SK-N-SH (cell line): Measurements from ENCODE around the gene INSYN1. TPM values are rescaled to one million over a fixed set of nuclear protein-coding genes. Genes with fewer than 3 reads are reported as not detected.

Experiments
- CTCF ChIA-PET: fragments of 300-600, 350-600 bp; formaldehyde crosslinking; extraction: SDS; loops from one replicate; lab custom pipeline; 2021; lab: Yijun Ruan, JAX
- POLR2A ChIA-PET: fragments of 350-600 bp; sonication (Branson Sonifier 250); formaldehyde crosslinking; extraction: SDS; loops from one replicate; lab custom pipeline; 2020; ENCODE audit warnings: antibody characterized with exemption, inconsistent platforms; lab: Yijun Ruan, JAX
- DNase-seq: peaks from one replicate; pipeline ENCODE4 v3.0.0; 2012
- H2AFZ ChIP-seq: fragments of 200-600 bp; sonication (generic); 2 replicates; pipeline ENCODE4 v1.8.1; 2016; ENCODE audit warnings: antibody characterized with exemption, mild to moderate bottlenecking, low read depth
- H3F3A ChIP-seq: fragments of 200-600 bp; sonication (generic); replicated peaks from 2 replicates; pipeline ENCODE3; 2016; ENCODE audit warnings: antibody characterized with exemption, mild to moderate bottlenecking; ENCODE audit not compliant: insufficient read depth
- H3K27ac ChIP-seq, 2 experiments: fragments of 200-500 bp in 1 of 2; fragments of 200-600 bp in 1 of 2; sonication (Bioruptor generic) in 1 of 2; sonication (generic), shearing (Covaris generic) in 1 of 2; 2 replicates each; pipeline versions ENCODE4 v1.5.1 to v1.6.1; 2014 to 2016; ENCODE audit warnings: low read depth in 2 of 2, inconsistent platforms in 1 of 2, low read length in 1 of 2, mild to moderate bottlenecking in 1 of 2, mixed read lengths in 1 of 2
- H3K27me3 ChIP-seq: fragments of 200-600 bp; sonication (generic), shearing (Covaris generic); 2 replicates; pipeline ENCODE4 v1.6.1; 2016; ENCODE audit warnings: mixed run types; ENCODE audit not compliant: insufficient read depth
- H3K36me3 ChIP-seq, 2 experiments: fragments of 200-500 bp in 1 of 2; fragments of 200-600 bp in 1 of 2; sonication (Bioruptor generic) in 1 of 2; sonication (generic) in 1 of 2; replicated peaks in 1 of 2; 2 replicates each; pipeline versions ENCODE3 to v1.5.1; 2014 to 2016; ENCODE audit warnings: low read length in 1 of 2, mild to moderate bottlenecking in 1 of 2; ENCODE audit not compliant: insufficient read depth in 2 of 2, control insufficient read depth in 1 of 2
- H3K4me1 ChIP-seq, 2 experiments: fragments of 200-500 bp in 1 of 2; fragments of 200-600 bp in 1 of 2; sonication (Bioruptor generic) in 1 of 2; sonication (generic), shearing (Covaris generic) in 1 of 2; 2 replicates each; pipeline versions ENCODE4 v1.5.1 to v1.6.1; 2014 to 2016; ENCODE audit warnings: low read depth in 1 of 2, low read length in 1 of 2, mixed run types in 1 of 2; ENCODE audit not compliant: insufficient read depth in 2 of 2, control insufficient read depth in 1 of 2
- H3K4me2 ChIP-seq: fragments of 200-600 bp; sonication (generic), shearing (Covaris generic); 2 replicates; pipeline ENCODE4 v1.6.1; 2017; ENCODE audit warnings: mixed run types
- H3K4me3 ChIP-seq, 2 experiments: fragments of 200-500 bp in 1 of 2; fragments of 200-600 bp in 1 of 2; sonication (Bioruptor generic) in 1 of 2; sonication (generic), shearing (Covaris generic) in 1 of 2; 2 replicates each; pipeline versions ENCODE4 v1.5.1 to v1.8.1; 2014 to 2016; ENCODE audit warnings: low read depth in 2 of 2, inconsistent platforms in 1 of 2, low read length in 1 of 2, mild to moderate bottlenecking in 1 of 2, mixed read lengths in 1 of 2, moderate library complexity in 1 of 2
- H3K79me2 ChIP-seq: fragments of 200-600 bp; sonication (generic); 2 replicates; pipeline ENCODE4 v1.8.1; 2017; ENCODE audit warnings: mild to moderate bottlenecking; ENCODE audit not compliant: insufficient read depth
- H3K9ac ChIP-seq: fragments of 200-600 bp; sonication (generic); 2 replicates; pipeline ENCODE4 v1.6.1; 2017; ENCODE audit warnings: mixed run types
- H3K9me2 ChIP-seq: fragments of 200-600 bp; sonication (generic); 2 replicates; pipeline ENCODE4 v1.6.1; 2017; ENCODE audit warnings: mixed run types
- H3K9me3 ChIP-seq: fragments of 200-600 bp; sonication (generic); 2 replicates; pipeline ENCODE4 v1.6.1; 2017; ENCODE audit warnings: mixed run types, mild to moderate bottlenecking, moderate library complexity
- H4K20me1 ChIP-seq: fragments of 200-600 bp; sonication (generic); 2 replicates; pipeline ENCODE4 v1.6.1; 2017; ENCODE audit warnings: mild to moderate bottlenecking, mixed run types; ENCODE audit not compliant: insufficient read depth
- CHD2 ChIP-seq: fragments of 150-350 bp; IDR thresholded peaks from 2 replicates; pipeline ENCODE4 v1.6.1; 2018; ENCODE audit warnings: low read length; ENCODE audit not compliant: partially characterized antibody
- CTCF ChIP-seq: fragments of 200-600 bp; sonication (generic); IDR thresholded peaks from 2 replicates; pipeline ENCODE4 v1.6.1; 2017; ENCODE audit warnings: antibody characterized with exemption, mild to moderate bottlenecking, moderate library complexity
- EP300 ChIP-seq, 2 experiments: IDR thresholded peaks; 2 replicates each; pipeline versions ENCODE4 v1.4.0 to v1.6.1; 2012; ENCODE audit warnings: borderline replicate concordance in 1 of 2, low read depth in 1 of 2, low read length in 1 of 2
- FOXM1 ChIP-seq: IDR thresholded peaks from 2 replicates; pipeline ENCODE4 v1.4.0; 2012; ENCODE audit warnings: low read depth, mild to moderate bottlenecking
- IRF3 ChIP-seq: fragments of 150-350 bp; IDR thresholded peaks from 2 replicates; pipeline ENCODE4 v1.6.1; 2016; ENCODE audit warnings: mild to moderate bottlenecking, low read depth, low read length
- JUND ChIP-seq: IDR thresholded peaks from 2 replicates; pipeline ENCODE4 v1.4.0; 2012
- MXI1 ChIP-seq: IDR thresholded peaks from 2 replicates; pipeline ENCODE4 v1.6.1; 2012; ENCODE audit warnings: mild to moderate bottlenecking, low read depth, low read length, improper control_type of control experiment
- NFIC ChIP-seq: IDR thresholded peaks from 2 replicates; pipeline ENCODE4 v1.4.0; 2012; ENCODE audit warnings: borderline replicate concordance
- PBX3 ChIP-seq: IDR thresholded peaks from 2 replicates; pipeline ENCODE4; 2012
- REST ChIP-seq: IDR thresholded peaks from 2 replicates; pipeline ENCODE4 v1.6.1; 2012; ENCODE audit warnings: mild to moderate bottlenecking, low read depth, low read length, moderate library complexity
- RXRA ChIP-seq: IDR thresholded peaks from 2 replicates; pipeline ENCODE4 v1.4.0; 2012; ENCODE audit warnings: low read depth, mild to moderate bottlenecking, borderline replicate concordance
- SMC3 ChIP-seq: IDR thresholded peaks from 2 replicates; pipeline ENCODE4 v1.6.1; 2012; ENCODE audit warnings: low read depth, low read length, improper control_type of control experiment
- TCF12 ChIP-seq: IDR thresholded peaks from 2 replicates; pipeline ENCODE4 v1.4.0; 2012
- TEAD4 ChIP-seq: IDR thresholded peaks from 2 replicates; pipeline ENCODE4 v1.4.0; 2012; ENCODE audit warnings: mild to moderate bottlenecking, borderline replicate concordance; ENCODE audit not compliant: insufficient read depth
- USF1 ChIP-seq: IDR thresholded peaks from 2 replicates; pipeline ENCODE4 v1.4.0; 2012; ENCODE audit warnings: low read depth, borderline replicate concordance
- USF2 ChIP-seq: fragments of 150-350 bp; IDR thresholded peaks from 2 replicates; pipeline ENCODE4 v1.6.1; 2017; ENCODE audit warnings: antibody characterized with exemption, low read length, low read depth, borderline replicate concordance
- ZBTB33 ChIP-seq: IDR thresholded peaks from 2 replicates; pipeline ENCODE4 v1.4.0; 2012; ENCODE audit warnings: low read depth, borderline replicate concordance
- WGBS: methylation state at CpG from one replicate; pipeline ENCODE4 v1.1.6; 2017; ENCODE audit warnings: low lambda C conversion rate; 5-methylcytosine and 5-hydroxymethylcytosine counted together
- polyA plus RNA-seq, 3 experiments: library from polyadenylated mRNA; depleted of rRNA; stranded (reverse); fragments of >200 nt; gene quantifications; 2 replicates each; pipeline ENCODE4 v1.2.3, GENCODE V29; 2012

INSYN1 gene
- polyA plus RNA-seq, 1 of the 3 experiments (the other 2 are of a cell fraction): 3.7 TPM

GRCh38 chr15:73723191-73723590 lies 30.0 kb downstream of the INSYN1 start:
- DNase-seq: no peak
- no peaks in the 10 kb centered on the region for H3F3A ChIP-seq
- H3K27ac ChIP-seq: no peak overlapping the region
- no peak for TF ChIP-seq REST
- no peak for TF ChIP-seq SMC3
- TF ChIP-seq EP300 (IDR thresholded peaks at IDR 0.05; ENCODE audit: borderline replicate concordance in 1 of 2, low read depth in 1 of 2, low read length in 1 of 2): no peak
- TF ChIP-seq ZBTB33: no peak
- no peak for TF ChIP-seq CTCF
- no peak for TF ChIP-seq MXI1
- TF ChIP-seq CHD2: no peak
- TF ChIP-seq RXRA: no peak
- no peak for TF ChIP-seq USF2
- TF ChIP-seq TEAD4: no peak
- TF ChIP-seq JUND: no peak
- TF ChIP-seq TCF12: no peak
- no peak for TF ChIP-seq FOXM1
- no peak for TF ChIP-seq PBX3
- no peak for TF ChIP-seq NFIC
- no peak for TF ChIP-seq USF1
- no peak for TF ChIP-seq IRF3
- H3K9me3 ChIP-seq: no peaks in the 10 kb centered on the region
- H3K4me2 ChIP-seq: no peak overlapping the region
- ChIA-PET CTCF (interaction anchor here (1.1 to 7.6 kb wide), 2 partner anchors 19 to 23 kb away, joined by 4 to 46 read pairs; no protein-coding TSS in a partner anchor), POLR2A (no interaction called here)
- H3K27me3 ChIP-seq: no peaks in the 10 kb centered on the region
- peaks cover 0 to 3% of the 10 kb centered on the region in 2 experiments; a peak in 1 of 4 replicates for H3K4me1 ChIP-seq
- no peak overlapping the region for H3K9ac ChIP-seq
- no peak overlapping the region for H2AFZ ChIP-seq
- no peaks in the 10 kb centered on the region for H3K36me3 ChIP-seq
- no peaks in the 10 kb centered on the region for H3K9me2 ChIP-seq
- 41% methylated on average over 4 of the region's 4 CpGs for WGBS
- no peaks in the 10 kb centered on the region for H3K79me2 ChIP-seq
- H4K20me1 ChIP-seq: no peaks in the 10 kb centered on the region
- no peak overlapping the region for H3K4me3 ChIP-seq
